Endothelial cell of hepatic sinusoid (primary cell): ENCODE data around the gene PRR20C.
"Not testable (repeated sequence)": the region's sequence is repeated elsewhere in the genome, so short reads cannot be mapped to it uniquely, and the experiment has no call there.

Experiments used
- in situ Hi-C: cut with HindIII; loops from 2 replicates; pipeline ENCODE4 v1.10.0; 2017; ENCODE audit warnings: low sequenced_read_pairs

Gene PRR20C

DNA sequence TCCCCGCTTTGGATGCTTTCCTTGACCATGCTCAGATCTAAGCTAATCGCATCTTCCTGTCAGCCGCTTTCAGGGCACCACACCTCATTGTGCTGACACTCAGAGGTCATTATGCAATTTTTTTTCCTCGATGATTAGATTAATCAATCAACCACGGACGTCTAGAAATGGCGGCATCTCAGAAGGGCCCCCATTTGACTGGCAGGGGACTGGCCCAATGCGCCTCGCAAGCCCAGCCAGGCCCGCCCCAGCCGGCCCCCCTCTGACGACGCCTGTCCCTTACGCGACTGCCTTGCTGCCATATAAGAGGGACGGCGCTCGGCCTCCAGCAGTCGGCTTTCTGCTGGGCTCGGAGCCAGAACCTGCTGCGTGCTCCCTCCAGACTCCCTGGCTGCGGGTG, at the start of gene PRR20C:
TSS of gene PRR20C (plus strand) at position 301 of the 400 bp plus-strand sequence. CDS start 387 bp downstream, outside the sequence.
- in situ Hi-C loops = not testable (repeated sequence)

DNA sequence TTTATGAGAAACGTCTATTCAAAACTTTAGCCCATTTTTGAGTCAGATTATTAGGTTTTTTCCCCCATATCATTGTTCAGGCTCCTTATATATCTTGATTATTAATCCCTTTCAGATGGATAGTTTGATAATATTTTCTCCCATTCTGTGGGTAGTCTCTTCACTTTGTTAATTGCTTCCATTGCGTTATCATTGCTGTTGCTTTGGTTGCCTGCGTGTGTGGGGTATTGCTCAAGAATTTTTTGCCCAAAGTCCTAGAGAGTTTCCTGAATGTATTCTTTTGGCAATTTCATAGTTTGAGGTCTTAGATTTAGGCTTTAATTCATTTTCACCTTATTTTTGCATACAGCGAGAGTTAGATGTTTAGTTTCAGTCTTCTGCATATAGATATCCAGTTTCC, 38.9 kb upstream of the PRR20C start:
- in situ Hi-C loops = no loop called here

DNA sequence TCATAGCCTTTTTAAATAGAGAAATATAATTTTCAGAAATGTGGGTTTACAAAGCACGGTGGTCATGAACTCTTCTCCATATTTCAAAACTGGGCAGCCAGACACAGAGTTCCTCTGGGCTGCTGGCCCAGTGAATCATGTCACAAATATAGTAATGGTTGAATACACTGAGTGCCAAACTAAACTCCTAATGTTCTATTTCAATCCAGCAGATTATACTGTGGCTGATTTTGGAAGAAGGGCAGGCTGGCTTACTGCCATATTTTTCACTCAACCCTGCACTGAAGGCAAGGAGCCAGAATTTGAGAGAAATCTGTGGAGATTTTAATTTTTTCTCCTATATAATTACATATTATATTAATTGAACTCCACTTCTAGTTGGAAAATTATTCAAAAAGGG, 30.2 kb upstream of the PRR20C start:
- in situ Hi-C loops = no loop called here

DNA sequence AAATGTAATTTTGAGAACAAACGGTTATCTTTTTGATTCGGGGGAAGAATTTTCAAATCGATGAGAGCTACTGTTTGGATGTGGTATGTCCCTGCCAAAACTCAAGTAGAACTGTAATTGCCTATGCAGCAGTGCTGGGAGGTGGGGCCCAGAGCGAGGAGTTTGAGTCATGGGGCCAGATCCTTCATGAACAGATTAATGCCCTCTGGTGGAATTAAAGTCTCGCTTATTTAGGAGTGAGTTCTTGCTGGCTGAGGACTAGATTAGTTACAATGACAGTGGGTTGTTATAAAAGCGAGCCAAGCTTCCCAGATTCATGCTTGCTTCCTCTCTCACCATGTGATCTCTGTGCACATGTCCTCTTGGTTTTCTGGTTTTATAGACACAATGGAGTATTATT, 25.0 kb upstream of the PRR20C start:
- in situ Hi-C loops = no loop called here

DNA sequence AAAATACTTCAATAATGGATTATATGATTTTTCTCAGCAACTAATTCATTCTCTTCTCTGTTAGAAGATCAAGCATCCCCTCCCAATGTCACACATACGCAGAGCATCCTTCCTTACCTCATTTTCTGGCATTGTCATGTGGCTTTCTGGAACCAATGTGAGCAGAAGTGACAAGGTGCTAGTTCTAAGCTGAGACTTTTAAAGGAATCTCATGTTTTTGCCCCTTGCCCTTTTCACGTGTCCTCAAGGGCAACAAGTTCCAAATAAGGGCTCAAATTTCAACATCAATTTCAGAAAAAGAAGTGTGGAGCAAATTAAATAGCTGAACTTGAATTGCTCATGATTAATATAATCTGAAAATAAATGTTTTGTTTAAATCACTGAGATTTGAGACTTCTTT, 17.8 kb upstream of the PRR20C start:
- in situ Hi-C loops = no loop called here

DNA sequence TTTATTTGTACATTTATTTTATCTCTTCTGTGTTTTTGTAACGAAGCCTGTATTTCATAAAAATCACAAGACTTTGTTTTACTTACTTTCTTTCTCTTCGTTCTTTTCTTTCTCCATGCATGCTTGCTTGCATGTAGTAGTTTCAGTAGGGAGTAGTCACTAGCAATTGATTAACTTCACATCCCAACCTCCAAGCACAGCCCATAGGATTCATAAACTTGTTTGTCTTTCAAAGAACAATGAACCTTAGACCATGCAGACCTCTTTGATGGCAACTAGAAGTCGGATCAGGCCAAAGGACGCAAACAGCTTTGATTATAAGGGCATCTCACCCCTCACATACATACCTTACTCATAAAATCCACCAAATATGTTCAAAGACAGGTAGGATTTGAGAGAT, 16.3 kb upstream of the PRR20C start:
- in situ Hi-C loops = no loop called here

DNA sequence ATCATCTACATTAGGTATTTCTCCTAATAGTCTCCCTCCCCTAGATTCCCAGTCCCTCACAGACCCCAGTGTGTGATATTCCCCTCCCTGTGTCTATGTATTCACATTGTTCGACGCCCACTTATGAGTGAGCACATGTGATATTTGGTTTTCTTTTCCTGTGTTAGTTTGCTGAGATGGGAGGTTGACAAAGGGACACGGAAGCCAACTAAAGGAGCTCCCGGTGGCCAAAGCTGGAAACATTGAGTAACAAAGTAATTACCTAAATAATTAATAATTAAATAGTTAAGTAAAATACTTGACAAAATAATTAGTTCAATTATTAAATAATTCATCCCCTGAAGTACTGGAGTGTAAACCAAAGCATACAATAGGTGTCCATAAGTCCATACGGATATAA, 14.9 kb upstream of the PRR20C start:
- in situ Hi-C loops = no loop called here

DNA sequence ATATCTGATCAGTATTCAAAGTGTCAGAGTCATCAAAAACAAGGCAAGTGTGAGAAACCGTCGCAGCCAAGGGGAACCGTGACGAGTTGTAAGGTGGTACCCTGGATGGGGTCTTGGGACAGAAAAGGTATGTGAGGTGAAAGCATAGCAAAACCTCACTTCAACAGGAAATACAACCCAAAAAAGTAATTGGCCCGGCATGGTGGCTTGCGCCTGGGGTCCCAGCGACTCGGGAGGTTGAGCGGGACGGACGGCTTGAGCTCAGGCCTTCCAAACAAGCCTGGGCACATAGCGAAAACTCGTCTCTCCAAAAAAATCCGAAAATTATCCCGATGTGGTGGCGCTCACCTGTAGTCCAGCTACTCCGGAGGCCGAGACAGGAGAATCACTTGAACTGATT, 14.1 kb upstream of the PRR20C start:
- in situ Hi-C loops = not testable (repeated sequence)

DNA sequence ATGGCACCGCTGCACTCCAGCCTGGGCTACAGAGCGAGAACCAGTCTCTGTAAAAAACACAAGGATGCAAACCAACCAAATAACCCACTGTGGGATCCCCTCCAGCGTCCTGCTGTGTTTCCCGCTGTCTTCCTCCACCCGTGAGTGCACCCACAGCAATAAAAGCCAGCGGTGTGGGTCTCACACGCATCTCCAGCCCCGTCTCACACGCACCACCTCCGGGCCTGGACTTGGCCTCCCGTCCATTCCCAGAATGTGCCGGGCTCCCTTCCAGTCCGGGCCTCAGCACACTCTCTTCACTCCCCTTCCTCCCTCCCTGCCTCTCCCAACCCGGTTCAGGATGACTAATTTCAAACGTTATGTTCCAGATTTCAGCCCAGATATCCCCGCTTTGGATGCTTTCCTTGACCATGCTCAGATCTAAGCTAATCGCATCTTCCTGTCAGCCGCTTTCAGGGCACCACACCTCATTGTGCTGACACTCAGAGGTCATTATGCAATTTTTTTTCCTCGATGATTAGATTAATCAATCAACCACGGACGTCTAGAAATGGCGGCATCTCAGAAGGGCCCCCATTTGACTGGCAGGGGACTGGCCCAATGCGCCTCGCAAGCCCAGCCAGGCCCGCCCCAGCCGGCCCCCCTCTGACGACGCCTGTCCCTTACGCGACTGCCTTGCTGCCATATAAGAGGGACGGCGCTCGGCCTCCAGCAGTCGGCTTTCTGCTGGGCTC, 13.5 kb upstream of the PRR20C start, which contains the start of gene PRR20A:
TSS of gene PRR20A (plus strand) at position 684 of the 734 bp plus-strand sequence. CDS start 387 bp downstream, outside the sequence.
- in situ Hi-C loops = not testable (repeated sequence)

DNA sequence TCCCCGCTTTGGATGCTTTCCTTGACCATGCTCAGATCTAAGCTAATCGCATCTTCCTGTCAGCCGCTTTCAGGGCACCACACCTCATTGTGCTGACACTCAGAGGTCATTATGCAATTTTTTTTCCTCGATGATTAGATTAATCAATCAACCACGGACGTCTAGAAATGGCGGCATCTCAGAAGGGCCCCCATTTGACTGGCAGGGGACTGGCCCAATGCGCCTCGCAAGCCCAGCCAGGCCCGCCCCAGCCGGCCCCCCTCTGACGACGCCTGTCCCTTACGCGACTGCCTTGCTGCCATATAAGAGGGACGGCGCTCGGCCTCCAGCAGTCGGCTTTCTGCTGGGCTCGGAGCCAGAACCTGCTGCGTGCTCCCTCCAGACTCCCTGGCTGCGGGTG, 6.7 kb upstream of the PRR20C start, which contains the start of gene PRR20B:
TSS of gene PRR20B (plus strand) at position 301 of the 400 bp plus-strand sequence. CDS start 387 bp downstream, outside the sequence.
- in situ Hi-C loops = not testable (repeated sequence)

DNA sequence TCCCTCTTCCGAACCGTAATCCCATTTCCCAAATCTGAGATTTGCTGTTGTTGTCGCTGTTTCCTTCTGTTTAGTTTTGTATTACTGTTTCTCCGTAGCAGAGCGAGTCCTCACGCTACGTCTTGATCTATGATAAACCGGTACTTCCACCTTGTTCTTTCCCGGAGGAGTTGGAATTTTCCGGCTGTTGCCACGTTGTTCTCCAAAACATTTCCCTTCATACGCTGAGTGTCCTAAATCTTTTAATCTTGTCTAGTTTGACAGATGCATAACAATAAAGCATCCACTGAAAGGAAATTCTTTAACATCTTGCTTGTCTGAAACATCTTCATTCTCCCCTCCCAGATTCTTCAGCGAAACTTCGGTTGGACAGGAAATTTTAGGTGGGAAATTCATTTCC, 5.8 kb upstream of the PRR20C start:
- in situ Hi-C loops = not testable (repeated sequence)

DNA sequence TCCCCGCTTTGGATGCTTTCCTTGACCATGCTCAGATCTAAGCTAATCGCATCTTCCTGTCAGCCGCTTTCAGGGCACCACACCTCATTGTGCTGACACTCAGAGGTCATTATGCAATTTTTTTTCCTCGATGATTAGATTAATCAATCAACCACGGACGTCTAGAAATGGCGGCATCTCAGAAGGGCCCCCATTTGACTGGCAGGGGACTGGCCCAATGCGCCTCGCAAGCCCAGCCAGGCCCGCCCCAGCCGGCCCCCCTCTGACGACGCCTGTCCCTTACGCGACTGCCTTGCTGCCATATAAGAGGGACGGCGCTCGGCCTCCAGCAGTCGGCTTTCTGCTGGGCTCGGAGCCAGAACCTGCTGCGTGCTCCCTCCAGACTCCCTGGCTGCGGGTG, 6.5 kb downstream of the PRR20C start, which contains the start of gene PRR20D:
TSS of gene PRR20D (plus strand) at position 301 of the 400 bp plus-strand sequence. CDS start 387 bp downstream, outside the sequence.
- in situ Hi-C loops = not testable (repeated sequence)

DNA sequence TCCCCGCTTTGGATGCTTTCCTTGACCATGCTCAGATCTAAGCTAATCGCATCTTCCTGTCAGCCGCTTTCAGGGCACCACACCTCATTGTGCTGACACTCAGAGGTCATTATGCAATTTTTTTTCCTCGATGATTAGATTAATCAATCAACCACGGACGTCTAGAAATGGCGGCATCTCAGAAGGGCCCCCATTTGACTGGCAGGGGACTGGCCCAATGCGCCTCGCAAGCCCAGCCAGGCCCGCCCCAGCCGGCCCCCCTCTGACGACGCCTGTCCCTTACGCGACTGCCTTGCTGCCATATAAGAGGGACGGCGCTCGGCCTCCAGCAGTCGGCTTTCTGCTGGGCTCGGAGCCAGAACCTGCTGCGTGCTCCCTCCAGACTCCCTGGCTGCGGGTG, 13.0 kb downstream of the PRR20C start, which contains the start of gene PRR20E:
TSS of gene PRR20E (plus strand) at position 301 of the 400 bp plus-strand sequence. CDS start 387 bp downstream, outside the sequence.
- in situ Hi-C loops = not testable (repeated sequence)

DNA sequence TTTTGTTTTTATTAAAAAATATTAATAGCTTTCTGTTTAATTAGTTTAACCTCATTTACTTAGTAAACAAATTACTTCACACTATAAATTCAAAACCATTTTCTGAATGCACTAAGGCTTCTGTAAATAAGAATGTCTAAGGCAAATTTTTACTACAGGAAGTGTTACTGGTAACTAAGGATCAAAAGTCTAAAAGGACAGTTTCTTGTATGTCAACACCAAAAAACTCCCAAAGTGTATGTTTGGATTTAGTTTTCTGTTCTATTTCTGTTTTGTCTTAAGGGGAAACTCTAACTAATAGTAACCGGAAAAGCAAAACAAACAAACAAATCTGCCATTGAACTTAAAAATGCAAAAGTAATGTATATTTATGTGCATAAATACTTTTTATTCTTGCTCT, 37.8 kb downstream of the PRR20C start:
- in situ Hi-C loops = no loop called here
